ENCODE data around the gene MTCP1. TPM values are rescaled to one million over a fixed set of nuclear protein-coding genes. Genes with fewer than 3 reads are reported as not detected.

Gene MTCP1
- total and polyA plus RNA-seq, 2 of the 8 experiments (the other 6 are each of a cell fraction or from before 2014, with no cell fraction given), result 1.2 to 12.3 TPM

- Histone ChIP-seq H3K4me3 (ENCODE audit: extremely low read depth in 1 of 4, insufficient read depth in 2 of 4, low read depth in 3 of 4, low read length in 4 of 4) (no peak overlapping the region), H2BK5ac (ENCODE audit: low read depth, low read length) (no peak overlapping the region), H4K91ac (replicated peaks; ENCODE audit: insufficient read length, low read length) (no peak overlapping the region), H3K27ac (ENCODE audit: low read depth, low read length) (no peak overlapping the region), H4K8ac (ENCODE audit: extremely low read depth, insufficient read depth, low read length) (no peak overlapping the region), H3K23me2 (ENCODE audit: low read depth, low read length) (no peaks in the 10 kb centered on the region), H2BK15ac (ENCODE audit: low read length) (no peak overlapping the region), H3K23ac (ENCODE audit: insufficient read length) (no peak overlapping the region), H3K79me2 (ENCODE audit: control insufficient read depth in 1 of 2, insufficient read depth in 2 of 2, low read length in 2 of 2) (no peaks in the 10 kb centered on the region), H2BK12ac (ENCODE audit: low read depth, low read length) (no peak overlapping the region), H3K79me1 (ENCODE audit: low read depth, low read length) (no peaks in the 10 kb centered on the region), H4K5ac (ENCODE audit: insufficient read length, low read depth, low read length) (no peak overlapping the region), H3K56ac (replicated peaks; ENCODE audit: insufficient read length, low read depth, low read length) (no peak overlapping the region), H3K18ac (ENCODE audit: extremely low read depth, low read length) (no peak overlapping the region), H3K36me3 (ENCODE audit: control insufficient read depth in 2 of 4, insufficient read depth in 4 of 4, low read length in 3 of 4) (no peaks in the 10 kb centered on the region; a peak in 1 of 8 replicates), H3K4ac (replicated peaks; ENCODE audit: insufficient read length, low read depth, low read length) (no peak overlapping the region), H3K9ac (replicated peaks in 1 of 4; ENCODE audit: extremely low read depth in 1 of 4, low read depth in 3 of 4, low read length in 3 of 4) (no peak overlapping the region), H3K9me3 (ENCODE audit: insufficient read depth in 2 of 2, low read depth in 1 of 2, low read length in 1 of 2) (no peaks in the 10 kb centered on the region), H3K4me2 (ENCODE audit: insufficient read depth in 1 of 2, low read depth in 2 of 2, low read length in 2 of 2) (no peak overlapping the region), H2AK5ac (ENCODE audit: low read depth, low read length) (no peak overlapping the region), H3K14ac (ENCODE audit: insufficient read length) (no peak overlapping the region), H2BK120ac (replicated peaks; ENCODE audit: low read depth, low read length) (no peak overlapping the region), H3K27me3 (replicated peaks in 1 of 4; ENCODE audit: control insufficient read depth in 3 of 4, extremely low read depth in 1 of 4, insufficient read depth in 3 of 4, low read length in 3 of 4) (no peaks in the 10 kb centered on the region), H3K4me1 (replicated peaks in 1 of 4; ENCODE audit: control insufficient read depth in 3 of 4, insufficient read depth in 4 of 4, low read length in 3 of 4) (no peaks in the 10 kb centered on the region), H2BK20ac (ENCODE audit: low read length) (no peak overlapping the region), H2AFZ (ENCODE audit: low read length) (no peak overlapping the region), H4K20me1 (replicated peaks in 1 of 2; ENCODE audit: control insufficient read depth in 1 of 2, insufficient read depth in 2 of 2, low read length in 2 of 2) (no peaks in the 10 kb centered on the region)
- ChIA-PET POLR2A (ENCODE audit: partially characterized antibody) (no interaction called here), CTCF (ENCODE audit: partially characterized antibody) (interaction anchor here (3.8 kb wide), 1 partner anchor 8 kb away, joined by 15 read pairs; no protein-coding TSS in a partner anchor)
- TF ChIP-seq RFX5 (IDR thresholded peaks at IDR 0.05; ENCODE audit: borderline replicate concordance, low read depth, low read length), result no peak
- no peak for TF ChIP-seq SRF (IDR thresholded peaks at IDR 0.05; ENCODE audit: low read depth, low read length)
- TF ChIP-seq POLR2AphosphoS5 (IDR thresholded peaks at IDR 0.05; ENCODE audit: low read depth, low read length), result no peak
- no peak for TF ChIP-seq PHF8 (conservative IDR thresholded peaks at IDR 0.05; ENCODE audit: low read depth, low read length)
- no peak for TF ChIP-seq ATF3 (IDR thresholded peaks at IDR 0.05; ENCODE audit: insufficient read depth, low read depth, low read length)
- TF ChIP-seq HDAC2 (IDR thresholded peaks at IDR 0.05; ENCODE audit: borderline replicate concordance in 1 of 2, low read depth in 2 of 2, low read length in 2 of 2), result no peak
- TF ChIP-seq MAFK (IDR thresholded peaks at IDR 0.05; ENCODE audit: low read depth, low read length), result no peak
- no peak for TF ChIP-seq CBX5 (IDR thresholded peaks at IDR 0.05; ENCODE audit: low read depth, low read length)
- no peak for TF ChIP-seq TAF1 (IDR thresholded peaks at IDR 0.05; ENCODE audit: low read depth, low read length)
- TF ChIP-seq CBX8 (IDR thresholded peaks at IDR 0.05; ENCODE audit: borderline replicate concordance, low read depth, low read length), result no peak
- no peak for TF ChIP-seq E2F6 (IDR thresholded peaks at IDR 0.05)
- no peak for TF ChIP-seq EGR1 (IDR thresholded peaks at IDR 0.05; ENCODE audit: borderline replicate concordance, low read depth, low read length)
- WGBS, 2 experiments (ENCODE audit: extremely low coverage in 1 of 2, insufficient coverage in 1 of 2, insufficient read length in 1 of 2, insufficient replicate concordance in 2 of 2, low coverage in 1 of 2, low lambda C conversion rate in 2 of 2, missing lambda C conversion rate in 1 of 2), result 91% methylated on average over 3 of the region's 3 CpGs; no CpG with 5 or more reads in 1 of the 2 experiments
- no peak for DNase-seq (ENCODE audit: low read depth in 1 of 2, low spot score in 2 of 2)
- FAIRE-seq, result no peak
Observed at GRCh38 chrX:155053656-155054055, 17.3 kb downstream of the MTCP1 start.
